ENCODE measurements around the gene ADCY7. TPM values are rescaled to one million over a fixed set of nuclear protein-coding genes. Genes with fewer than 3 reads are reported as not detected.

The ADCY7 gene
- total RNA-seq, 1 donor from 2014 or later: 128 TPM

- intact Hi-C loops (cut with micrococcal nuclease): no loop called here
- H3K27ac Mint-ChIP-seq: peak overlapping the region; percentile 57
- H3K4me3 Mint-ChIP-seq: no peak overlapping the region
- DNase-seq: no peak
- ATAC-seq (ENCODE audit: low read depth): no peak
- TF ChIP-seq CTCF (IDR thresholded peaks at IDR 0.05): no peak
- CTCF ChIA-PET: interaction anchor here (1.4 kb wide), 1 partner anchor 40 kb away, joined by 4 read pairs; no protein-coding TSS in a partner anchor
- POLR2A ChIA-PET: no interaction called here
- H3K27me3 Mint-ChIP-seq: no peaks in the 10 kb centered on the region
- peaks cover 83% of the 10 kb centered on the region for H3K36me3 Mint-ChIP-seq (ENCODE audit: low read depth)
- H3K4me1 Mint-ChIP-seq: peaks cover 9% of the 10 kb centered on the region
- no peaks in the 10 kb centered on the region for H3K9me3 Mint-ChIP-seq
Measured at GRCh38 chr16:50314665-50315064, 48.3 kb downstream of the ADCY7 start.

GRCh38 chr16:50315346-50315997, 49.1 kb downstream of the ADCY7 start:
- Mint-ChIP-seq H3K27me3 (no peaks in the 10 kb centered on the region), H3K4me1 (peaks cover 9% of the 10 kb centered on the region), H3K4me3 (no peak overlapping the region), H3K36me3 (ENCODE audit: low read depth) (peaks cover 84% of the 10 kb centered on the region), H3K9me3 (no peaks in the 10 kb centered on the region), H3K27ac (peak overlapping the region; percentile 69)
- DNase-seq (peak; percentile 4), ATAC-seq (ENCODE audit: low read depth) (no peak)
- intact Hi-C loops (cut with micrococcal nuclease): no loop called here
- no peak for TF ChIP-seq CTCF (IDR thresholded peaks at IDR 0.05)
- CTCF ChIA-PET: interaction anchor here (1.2 kb wide), 1 partner anchor 39 kb away, joined by 3 read pairs; no protein-coding TSS in a partner anchor
- POLR2A ChIA-PET: no interaction called here

GRCh38 chr16:50316102-50316847, 49.9 kb downstream of the ADCY7 start:
- Mint-ChIP-seq H3K9me3 (no peaks in the 10 kb centered on the region), H3K36me3 (ENCODE audit: low read depth) (peaks cover 89% of the 10 kb centered on the region), H3K27ac (peak overlapping the region; percentile 31), H3K4me3 (no peak overlapping the region), H3K4me1 (peaks cover 9% of the 10 kb centered on the region), H3K27me3 (no peaks in the 10 kb centered on the region)
- intact Hi-C loops (cut with micrococcal nuclease): no loop called here
- ATAC-seq (ENCODE audit: low read depth): no peak
- DNase-seq: no peak
- no peak for TF ChIP-seq CTCF (IDR thresholded peaks at IDR 0.05)
- CTCF ChIA-PET: interaction anchor here (1.2 kb wide), 1 partner anchor 38 kb away, joined by 3 read pairs; no protein-coding TSS in a partner anchor
- POLR2A ChIA-PET: no interaction called here

GRCh38 chr16:50316848-50317630, 50.7 kb downstream of the ADCY7 start:
- intact Hi-C loops (cut with micrococcal nuclease): no loop called here
- TF ChIP-seq CTCF (IDR thresholded peaks at IDR 0.05): no peak
- Mint-ChIP-seq H3K9me3 (no peaks in the 10 kb centered on the region), H3K4me1 (peaks cover 9% of the 10 kb centered on the region), H3K27ac (peak overlapping the region; percentile 31), H3K27me3 (no peaks in the 10 kb centered on the region), H3K4me3 (no peak overlapping the region), H3K36me3 (ENCODE audit: low read depth) (peaks cover 90% of the 10 kb centered on the region)
- CTCF ChIA-PET: interaction anchor here (2.0 kb wide), 1 partner anchor 10 kb away, joined by 5 read pairs; no protein-coding TSS in a partner anchor
- ATAC-seq (ENCODE audit: low read depth): no peak
- POLR2A ChIA-PET: no interaction called here
- no peak for DNase-seq

Measured in activated B cell treated with CpG ODN at 0.5 μM for 24 hours (primary cell).